Peyer's patch (tissue), 4 donors: Measurements from ENCODE around the gene CCDC180. TPM values are rescaled to one million over a fixed set of nuclear protein-coding genes. Genes with fewer than 3 reads are reported as not detected.

ENCODE experiments used
- DNase-seq, 3 donors: peaks; one replicate each; pipeline ENCODE4 v3.0.0-alpha.2; 2017 to 2019
- H3K27ac ChIP-seq, 4 donors: fragments of 200-600 bp; sonication (generic); one replicate each; pipeline ENCODE4 v1.5.1; 2016 to 2019
- H3K27me3 ChIP-seq, 2 donors: fragments of 200-600 bp; sonication (generic); one replicate each; pipeline ENCODE4 v1.5.1; 2019
- H3K36me3 ChIP-seq, 3 donors: fragments of 200-600 bp; sonication (generic); one replicate each; pipeline ENCODE4 v1.5.1; 2016 to 2019
- H3K4me1 ChIP-seq, 4 donors: fragments of 200-600 bp; sonication (generic); one replicate each; pipeline ENCODE4 v1.5.1; 2016 to 2019
- H3K4me3 ChIP-seq, 4 donors: fragments of 200-600 bp; sonication (generic); 1 replicate in 3 of 4; 2 replicates in 1 of 4; pipeline ENCODE4 v1.5.1; 2016 to 2019; ENCODE audit warnings: mild to moderate bottlenecking in 1 of 4
- H3K9me3 ChIP-seq, 4 donors: fragments of 200-600 bp; sonication (generic); one replicate each; pipeline ENCODE4 v1.5.1; 2016 to 2019; ENCODE audit warnings: mild to moderate bottlenecking in 1 of 4
- POLR2A ChIP-seq, 2 donors: fragments of 450-650 bp; IDR thresholded peaks; one replicate each; pipeline ENCODE4 v1.5.1; 2017; ENCODE audit warnings: antibody characterized with exemption in 2 of 2, mild to moderate bottlenecking in 2 of 2, moderate library complexity in 2 of 2
- total RNA-seq, 4 donors: library from RNA; depleted of rRNA; stranded (reverse); fragments of >200 nt; gene quantifications; one replicate each; pipeline ENCODE4 v1.1.0, GENCODE V29; 2016
- TF ChIP-seq, protein P1 (sequence below), 6 experiments: fragments of 450-650 bp in 4 of 6; fragments of 200-600 bp in 2 of 6; sonication (generic) in 1 of 6; IDR thresholded peaks; one replicate each; pipeline ENCODE4 v1.5.1; 2017 to 2019; ENCODE audit warnings: antibody characterized with exemption in 6 of 6, mild to moderate bottlenecking in 3 of 6, moderate library complexity in 1 of 6

The CCDC180 gene
- total RNA-seq, 4 donors from 2014 or later, result 2.9 to 15.7 (median 8.4) TPM

GRCh38 chr9:97314503-97314902 lies 7.0 kb downstream of the CCDC180 start:
- H3K27ac ChIP-seq, result no peak overlapping the region
- DNase-seq, result no peak
- no peaks in the 10 kb centered on the region for H3K27me3 ChIP-seq
- H3K9me3 ChIP-seq, result no peaks in the 10 kb centered on the region
- no peaks in the 10 kb centered on the region for H3K4me1 ChIP-seq
- H3K4me3 ChIP-seq, result no peak overlapping the region
- peaks cover 0 to 49% (median 0%) of the 10 kb centered on the region in 3 donors for H3K36me3 ChIP-seq
- TF ChIP-seq, protein P1, sequence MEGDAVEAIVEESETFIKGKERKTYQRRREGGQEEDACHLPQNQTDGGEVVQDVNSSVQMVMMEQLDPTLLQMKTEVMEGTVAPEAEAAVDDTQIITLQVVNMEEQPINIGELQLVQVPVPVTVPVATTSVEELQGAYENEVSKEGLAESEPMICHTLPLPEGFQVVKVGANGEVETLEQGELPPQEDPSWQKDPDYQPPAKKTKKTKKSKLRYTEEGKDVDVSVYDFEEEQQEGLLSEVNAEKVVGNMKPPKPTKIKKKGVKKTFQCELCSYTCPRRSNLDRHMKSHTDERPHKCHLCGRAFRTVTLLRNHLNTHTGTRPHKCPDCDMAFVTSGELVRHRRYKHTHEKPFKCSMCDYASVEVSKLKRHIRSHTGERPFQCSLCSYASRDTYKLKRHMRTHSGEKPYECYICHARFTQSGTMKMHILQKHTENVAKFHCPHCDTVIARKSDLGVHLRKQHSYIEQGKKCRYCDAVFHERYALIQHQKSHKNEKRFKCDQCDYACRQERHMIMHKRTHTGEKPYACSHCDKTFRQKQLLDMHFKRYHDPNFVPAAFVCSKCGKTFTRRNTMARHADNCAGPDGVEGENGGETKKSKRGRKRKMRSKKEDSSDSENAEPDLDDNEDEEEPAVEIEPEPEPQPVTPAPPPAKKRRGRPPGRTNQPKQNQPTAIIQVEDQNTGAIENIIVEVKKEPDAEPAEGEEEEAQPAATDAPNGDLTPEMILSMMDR (IDR thresholded peaks at IDR 0.05), result no peak
- no peak for TF ChIP-seq POLR2A (IDR thresholded peaks at IDR 0.05)

- TF ChIP-seq, protein P1 (IDR thresholded peaks at IDR 0.05), result no peak
- no peak for TF ChIP-seq POLR2A (IDR thresholded peaks at IDR 0.05)
- DNase-seq, result no peak
- H3K9me3 ChIP-seq, result no peaks in the 10 kb centered on the region
- H3K27me3 ChIP-seq, result no peaks in the 10 kb centered on the region
- no peak overlapping the region for H3K27ac ChIP-seq
- peaks cover 0 to 50% (median 0%) of the 10 kb centered on the region in 3 donors for H3K36me3 ChIP-seq
- H3K4me3 ChIP-seq, result no peak overlapping the region
- H3K4me1 ChIP-seq, result no peaks in the 10 kb centered on the region
Observed at GRCh38 chr9:97315550-97315949, 8.1 kb downstream of the CCDC180 start.

- TF ChIP-seq, protein P1 (IDR thresholded peaks at IDR 0.05), result no peak
- TF ChIP-seq POLR2A (IDR thresholded peaks at IDR 0.05), result no peak
- no peak overlapping the region for H3K4me3 ChIP-seq
- no peaks in the 10 kb centered on the region for H3K4me1 ChIP-seq
- H3K27ac ChIP-seq, result no peak overlapping the region
- DNase-seq, result no peak
- no peaks in the 10 kb centered on the region for H3K27me3 ChIP-seq
- H3K9me3 ChIP-seq, result no peaks in the 10 kb centered on the region
- H3K36me3 ChIP-seq, result peaks cover 0 to 48% (median 0%) of the 10 kb centered on the region in 3 donors
Observed at GRCh38 chr9:97316904-97317303, 9.4 kb downstream of the CCDC180 start.

DNA sequence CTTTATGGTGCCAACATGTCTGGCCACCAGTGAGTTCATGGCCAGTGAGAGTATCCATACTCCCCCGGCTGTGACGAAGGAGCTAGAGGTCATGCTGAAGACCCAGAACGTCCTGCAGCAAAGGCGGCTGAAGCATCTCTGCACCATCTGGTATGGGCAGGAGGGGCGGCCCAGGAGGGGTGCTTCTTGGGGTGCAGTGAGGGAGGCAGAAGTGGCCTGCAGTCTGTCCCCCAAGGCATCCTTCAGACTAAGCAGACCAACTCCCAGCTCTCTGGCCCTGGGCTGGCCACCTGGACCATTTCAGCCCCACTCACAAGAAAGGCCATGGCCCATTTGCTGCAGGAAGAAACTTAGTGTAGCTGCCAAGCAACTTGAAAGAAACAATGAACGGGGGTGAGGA lies 11.0 kb downstream of the CCDC180 start:
- no peak overlapping the region for H3K27ac ChIP-seq
- TF ChIP-seq, protein P1 (IDR thresholded peaks at IDR 0.05), result no peak
- TF ChIP-seq POLR2A (IDR thresholded peaks at IDR 0.05), result no peak
- H3K4me1 ChIP-seq, result no peaks in the 10 kb centered on the region
- no peak for DNase-seq
- peaks cover 0 to 42% (median 0%) of the 10 kb centered on the region in 3 donors for H3K36me3 ChIP-seq
- no peaks in the 10 kb centered on the region for H3K27me3 ChIP-seq
- no peak overlapping the region for H3K4me3 ChIP-seq
- H3K9me3 ChIP-seq, result no peaks in the 10 kb centered on the region

- peaks cover 0 to 40% (median 0%) of the 10 kb centered on the region in 3 donors for H3K36me3 ChIP-seq
- H3K9me3 ChIP-seq, result no peaks in the 10 kb centered on the region
- TF ChIP-seq, protein P1 (IDR thresholded peaks at IDR 0.05), result no peak
- TF ChIP-seq POLR2A (IDR thresholded peaks at IDR 0.05), result no peak
- no peak overlapping the region for H3K4me3 ChIP-seq
- no peak for DNase-seq
- no peaks in the 10 kb centered on the region for H3K27me3 ChIP-seq
- H3K27ac ChIP-seq, result no peak overlapping the region
- no peaks in the 10 kb centered on the region for H3K4me1 ChIP-seq
Observed at GRCh38 chr9:97319395-97319794, 11.9 kb downstream of the CCDC180 start.
